K562 (cell line): ENCODE results near the gene IL37. TPM values are rescaled to one million over a fixed set of nuclear protein-coding genes. Genes with fewer than 3 reads are reported as not detected.

ENCODE experiments used
- BCOR ChIP-seq: fragments of 450-650 bp; IDR thresholded peaks from 2 replicates; pipeline ENCODE4 v1.6.1; 2016
- DEAF1 ChIP-seq: fragments of 450-650 bp; formaldehyde crosslinking; IDR thresholded peaks from 2 replicates; pipeline ENCODE4 v1.4.0; 2020; ENCODE audit warnings: mild to moderate bottlenecking, moderate library complexity
- ETS1 ChIP-seq: conservative IDR thresholded peaks from 2 replicates; pipeline ENCODE4 v1.6.1; 2011; ENCODE audit warnings: low read depth, mild to moderate bottlenecking, low read length; ENCODE audit not compliant: control insufficient read depth
- FOSL1 ChIP-seq: fragments of 200-800 bp; sonication (Bioruptor generic); conservative IDR thresholded peaks from 2 replicates; pipeline ENCODE4 v1.6.1; 2016; ENCODE audit warnings: missing genetic modification characterization, missing compliant biosample characterization
- FUS ChIP-seq: fragments of 200-400 bp; formaldehyde crosslinking; optimal IDR thresholded peaks from 2 replicates; pipeline ENCODE3; 2017; ENCODE audit warnings: low read depth, low read length
- NCOA1 ChIP-seq: fragments of 450-650 bp; IDR thresholded peaks from 2 replicates; pipeline ENCODE4 v1.6.1; 2016; ENCODE audit warnings: low read depth
- NFIC ChIP-seq: fragments of 450-650 bp; IDR thresholded peaks from 2 replicates; pipeline ENCODE4 v1.6.1; 2017; ENCODE audit warnings: mild to moderate bottlenecking, inconsistent platforms
- POLR2AphosphoS2 ChIP-seq: IDR thresholded peaks from 2 replicates; pipeline ENCODE4 v1.6.1; 2012; ENCODE audit warnings: low read length, improper control_type of control experiment
- SNIP1 ChIP-seq: fragments of 450-650 bp; IDR thresholded peaks from 2 replicates; pipeline ENCODE4 v1.7.1; 2017; ENCODE audit warnings: low read depth, mild to moderate bottlenecking
- ZBTB5 ChIP-seq: fragments of 450-650 bp; IDR thresholded peaks from 2 replicates; pipeline ENCODE4 v1.6.1; 2017; ENCODE audit warnings: antibody characterized with exemption
- ZFP91 ChIP-seq: sonication (generic); formaldehyde crosslinking; IDR thresholded peaks from 2 replicates; pipeline ENCODE4 v1.8.0; 2022; ENCODE audit warnings: mild to moderate bottlenecking, missing genetic modification reagents
- ZNF174 ChIP-seq: fragments of 250-450 bp; sonication (Bioruptor Pico); IDR thresholded peaks from 2 replicates; pipeline ENCODE4 v1.4.0; 2020; ENCODE audit warnings: mild to moderate bottlenecking
- ZNF41 ChIP-seq: fragments of 250-450 bp; sonication (Bioruptor Pico); conservative IDR thresholded peaks from 2 replicates; pipeline ENCODE4 v1.4.0; 2020; ENCODE audit warnings: mild to moderate bottlenecking
- ZNF778 ChIP-seq: fragments of 450-650 bp; formaldehyde crosslinking; IDR thresholded peaks from 2 replicates; pipeline ENCODE4 v1.4.0; 2020; ENCODE audit warnings: mild to moderate bottlenecking, moderate library complexity
- ZNF79 ChIP-seq: fragments of 250-450 bp; sonication (Bioruptor Pico); IDR thresholded peaks from 2 replicates; pipeline ENCODE4 v1.4.0; 2020; ENCODE audit warnings: low read depth, mild to moderate bottlenecking, moderate library complexity
- polyA plus RNA-seq, 8 experiments: library from polyadenylated mRNA; depleted of rRNA in 4 of 8; stranded (reverse) in 5 of 8; unstranded in 3 of 8; fragments of >200 nt; fragmentation: Nextera tagmentation in 2 of 8; fragmentation: Illumina TruSeq in 1 of 8; extraction: Ambion mirVana in 2 of 8; extraction: Trizol in 1 of 8; gene quantifications; 2 replicates each; pipeline versions ENCODE4 v1.2.1 to v1.2.3, GENCODE V29; 2011 to 2014; ENCODE audit warnings: inconsistent platforms in 1 of 8, missing spikeins in 1 of 8
- total RNA-seq, 7 experiments: library from RNA; depleted of rRNA in 6 of 7; stranded (reverse); fragments of >200 nt in 6 of 7; fragmentation: Illumina TruSeq in 2 of 7; extraction: Trizol in 2 of 7; gene quantifications; 2 replicates each; pipeline versions ENCODE4 v1.2.1 to v1.2.3, GENCODE V29; 2011 to 2021; ENCODE audit warnings: low replicate concordance in 1 of 7
- TF ChIP-seq, protein P1 (sequence below): sonication (generic); formaldehyde crosslinking; IDR thresholded peaks from 2 replicates; pipeline ENCODE4 v1.8.1; 2023; ENCODE audit warnings: mild to moderate bottlenecking, missing genetic modification reagents
- TF ChIP-seq, protein P2 (sequence below): sonication (generic); formaldehyde crosslinking; IDR thresholded peaks from 2 replicates; pipeline ENCODE4 v1.8.0; 2023; ENCODE audit warnings: mild to moderate bottlenecking, missing genetic modification reagents
- TF ChIP-seq, protein P3 (sequence below): fragments of 250-450 bp; sonication (Bioruptor Pico); IDR thresholded peaks from 2 replicates; pipeline ENCODE4 v1.5.0; 2021

IL37 gene
- total and polyA plus RNA-seq, 9 of the 15 experiments (the other 6 are each of a cell fraction or from before 2014, with no cell fraction given) = not detected

DNA sequence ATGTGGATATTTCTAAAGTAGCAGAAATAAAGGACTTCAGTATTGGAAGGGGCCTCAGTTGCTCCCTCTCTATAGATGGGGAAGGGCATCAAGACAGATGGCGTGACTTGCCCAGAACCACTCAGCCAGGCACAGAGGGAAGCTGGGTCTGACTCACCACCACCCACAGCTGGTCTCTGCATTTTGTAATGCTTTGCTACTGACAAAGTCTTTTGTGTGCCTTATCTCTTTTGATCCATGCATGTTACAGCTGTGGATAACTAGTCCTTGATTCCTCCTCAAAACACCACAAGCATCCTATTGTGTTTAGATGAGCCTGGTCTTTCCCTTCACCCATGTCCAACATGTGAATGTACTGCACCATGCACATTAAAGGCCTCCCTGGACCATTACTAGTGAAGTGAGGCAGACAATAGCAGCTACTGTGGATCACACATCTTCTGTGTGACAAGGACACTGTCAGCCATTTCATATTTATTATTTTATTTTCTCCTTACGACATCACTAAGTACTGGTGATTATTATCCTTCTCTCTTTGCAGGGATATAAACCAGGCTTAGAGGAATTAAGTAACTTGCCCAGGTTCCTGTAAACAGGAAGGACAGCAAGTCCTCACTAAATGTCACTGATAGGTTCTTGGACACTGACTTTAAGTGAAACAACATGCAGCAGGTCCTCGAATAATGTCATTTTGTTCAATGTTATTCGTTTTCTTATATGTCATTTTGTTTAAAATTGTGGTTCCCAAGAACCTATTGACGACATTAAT, 29.6 kb upstream of the IL37 start (continued):
- TF ChIP-seq ZBTB5 (no peak), ZNF41 (CRISPR knock-in tag) (no peak), FOSL1 (tag) (peak; percentile 87), POLR2AphosphoS2 (no peak), SNIP1 (no peak), DEAF1 (CRISPR knock-in tag) (no peak), FUS (no peak), BCOR (no peak), ZNF79 (CRISPR knock-in tag) (no peak), ETS1 (no peak), ZNF778 (no peak), ZFP91 (CRISPR knock-in tag) (no peak), NFIC (peak; percentile 46), NCOA1 (no peak), ZNF174 (CRISPR knock-in tag) (no peak)
- TF ChIP-seq, protein P1, sequence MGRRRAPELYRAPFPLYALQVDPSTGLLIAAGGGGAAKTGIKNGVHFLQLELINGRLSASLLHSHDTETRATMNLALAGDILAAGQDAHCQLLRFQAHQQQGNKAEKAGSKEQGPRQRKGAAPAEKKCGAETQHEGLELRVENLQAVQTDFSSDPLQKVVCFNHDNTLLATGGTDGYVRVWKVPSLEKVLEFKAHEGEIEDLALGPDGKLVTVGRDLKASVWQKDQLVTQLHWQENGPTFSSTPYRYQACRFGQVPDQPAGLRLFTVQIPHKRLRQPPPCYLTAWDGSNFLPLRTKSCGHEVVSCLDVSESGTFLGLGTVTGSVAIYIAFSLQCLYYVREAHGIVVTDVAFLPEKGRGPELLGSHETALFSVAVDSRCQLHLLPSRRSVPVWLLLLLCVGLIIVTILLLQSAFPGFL = no peak
- TF ChIP-seq, protein P2, sequence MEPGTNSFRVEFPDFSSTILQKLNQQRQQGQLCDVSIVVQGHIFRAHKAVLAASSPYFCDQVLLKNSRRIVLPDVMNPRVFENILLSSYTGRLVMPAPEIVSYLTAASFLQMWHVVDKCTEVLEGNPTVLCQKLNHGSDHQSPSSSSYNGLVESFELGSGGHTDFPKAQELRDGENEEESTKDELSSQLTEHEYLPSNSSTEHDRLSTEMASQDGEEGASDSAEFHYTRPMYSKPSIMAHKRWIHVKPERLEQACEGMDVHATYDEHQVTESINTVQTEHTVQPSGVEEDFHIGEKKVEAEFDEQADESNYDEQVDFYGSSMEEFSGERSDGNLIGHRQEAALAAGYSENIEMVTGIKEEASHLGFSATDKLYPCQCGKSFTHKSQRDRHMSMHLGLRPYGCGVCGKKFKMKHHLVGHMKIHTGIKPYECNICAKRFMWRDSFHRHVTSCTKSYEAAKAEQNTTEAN (CRISPR knock-in tag) = no peak
- TF ChIP-seq, protein P3, sequence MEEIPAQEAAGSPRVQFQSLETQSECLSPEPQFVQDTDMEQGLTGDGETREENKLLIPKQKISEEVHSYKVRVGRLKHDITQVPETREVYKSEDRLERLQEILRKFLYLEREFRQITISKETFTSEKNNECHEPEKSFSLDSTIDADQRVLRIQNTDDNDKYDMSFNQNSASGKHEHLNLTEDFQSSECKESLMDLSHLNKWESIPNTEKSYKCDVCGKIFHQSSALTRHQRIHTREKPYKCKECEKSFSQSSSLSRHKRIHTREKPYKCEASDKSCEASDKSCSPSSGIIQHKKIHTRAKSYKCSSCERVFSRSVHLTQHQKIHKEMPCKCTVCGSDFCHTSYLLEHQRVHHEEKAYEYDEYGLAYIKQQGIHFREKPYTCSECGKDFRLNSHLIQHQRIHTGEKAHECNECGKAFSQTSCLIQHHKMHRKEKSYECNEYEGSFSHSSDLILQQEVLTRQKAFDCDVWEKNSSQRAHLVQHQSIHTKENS (CRISPR knock-in tag) = no peak
